OCI-LY3 (cell line): Measurements from ENCODE around the gene ADAMTS14.

ENCODE experiments used
- CTCF ChIP-seq: fragments of 200-600, 300-600 bp; sonication (generic); IDR thresholded peaks from 2 replicates; pipeline ENCODE4 v1.5.1; 2014; ENCODE audit warnings: antibody characterized with exemption, low read length, low read depth
- EZH2phosphoT487 ChIP-seq: fragments of 200-600 bp; shearing (Covaris generic); IDR thresholded peaks from 2 replicates; pipeline ENCODE4 v1.6.1; 2018; ENCODE audit warnings: antibody characterized with exemption, mixed run types, low read depth

GRCh38 chr10:70626056-70626455 is 46.2 kb upstream of the ADAMTS14 start:
- TF ChIP-seq CTCF (no peak), EZH2phosphoT487 (no peak)
